ENCODE measurements around the gene NHEJ1.

DNA sequence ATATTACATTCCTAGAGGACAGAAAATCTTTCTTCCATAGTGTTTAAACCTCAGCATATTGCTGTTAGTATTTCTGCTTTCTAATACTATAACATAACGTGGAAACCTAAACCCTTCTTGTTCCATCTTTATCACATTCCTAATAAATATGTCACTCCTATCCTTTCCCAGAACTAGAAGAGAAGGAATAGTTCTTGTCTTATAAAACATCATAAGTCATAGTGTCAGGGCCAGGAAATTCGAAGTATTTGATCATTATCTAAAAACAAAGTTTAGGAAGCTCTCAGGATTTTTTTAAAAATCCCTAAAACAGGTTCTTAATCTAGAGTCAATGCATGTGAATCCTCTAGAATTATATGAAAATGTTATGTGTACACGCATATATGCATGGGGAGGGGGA lies 2.0 kb downstream of the NHEJ1 start:
- TF ChIP-seq POLR2AphosphoS5 (IDR thresholded peaks at IDR 0.05; ENCODE audit: low read depth, low read length), result no peak
- TF ChIP-seq POLR2A (IDR thresholded peaks at IDR 0.05; ENCODE audit: low read depth, low read length), result no peak
- TF ChIP-seq SPI1 (IDR thresholded peaks at IDR 0.05; ENCODE audit: low read depth, low read length), result no peak
- TF ChIP-seq TAF1 (IDR thresholded peaks at IDR 0.05; ENCODE audit: low read depth, low read length), result no peak

All from GM12891 (cell line).